HG03045 (cell line): Measurements from ENCODE around the gene SDHC.

Experiments
- ATAC-seq: cut with Tn5 transposase; IDR thresholded peaks from one replicate; pipeline ENCODE4 v1.9.1; 2021; ENCODE audit warnings: mild to moderate bottlenecking, moderate library complexity; ENCODE audit not compliant: unreplicated experiment

SDHC gene, protein sequence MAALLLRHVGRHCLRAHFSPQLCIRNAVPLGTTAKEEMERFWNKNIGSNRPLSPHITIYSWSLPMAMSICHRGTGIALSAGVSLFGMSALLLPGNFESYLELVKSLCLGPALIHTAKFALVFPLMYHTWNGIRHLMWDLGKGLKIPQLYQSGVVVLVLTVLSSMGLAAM

DNA sequence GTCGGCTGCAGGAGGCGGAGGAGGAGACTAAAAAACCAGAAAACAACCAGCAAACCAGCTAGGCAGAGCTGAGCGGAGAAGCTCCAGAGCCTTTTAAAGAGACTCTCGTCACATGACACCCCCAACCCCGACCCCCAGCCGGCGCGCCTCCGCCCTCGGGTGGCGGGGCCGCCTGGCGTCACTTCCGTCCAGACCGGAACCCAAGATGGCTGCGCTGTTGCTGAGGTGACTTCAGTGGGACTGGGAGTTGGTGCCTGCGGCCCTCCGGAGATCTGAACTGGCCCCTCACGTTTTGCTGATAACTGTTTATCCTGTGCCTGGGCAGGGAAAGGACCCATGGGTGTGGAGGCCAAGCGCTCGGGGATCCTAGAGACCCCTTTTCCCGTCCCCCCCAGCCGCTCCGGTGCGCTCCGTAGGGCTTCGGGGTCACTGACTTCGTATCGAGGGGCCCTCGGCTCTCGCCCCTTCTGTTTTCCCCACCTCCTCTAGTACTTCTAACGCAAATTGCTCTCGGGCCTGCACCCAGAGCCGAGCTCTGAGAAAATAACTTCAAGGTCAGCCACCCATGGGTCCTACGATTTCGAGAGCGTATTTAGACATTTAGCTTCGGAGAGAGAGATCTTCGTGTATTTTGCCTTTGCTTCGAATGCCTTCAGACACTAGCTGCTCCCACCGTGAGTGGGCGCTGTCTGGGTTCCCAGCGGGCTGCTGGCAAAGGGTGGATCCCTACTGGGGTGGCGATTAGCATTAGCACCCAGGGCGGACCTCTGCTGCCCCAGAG lies at the start of gene SDHC:
Gene SDHC, plus strand, starts transcription at position 181 of the 781 bp plus-strand sequence. Its CDS starts 25 bp downstream, at position 206.
- peak; percentile 93 for ATAC-seq

- no peak for ATAC-seq
Measured at GRCh38 chr1:161265305-161265704, 48.9 kb upstream of the SDHC start.

DNA sequence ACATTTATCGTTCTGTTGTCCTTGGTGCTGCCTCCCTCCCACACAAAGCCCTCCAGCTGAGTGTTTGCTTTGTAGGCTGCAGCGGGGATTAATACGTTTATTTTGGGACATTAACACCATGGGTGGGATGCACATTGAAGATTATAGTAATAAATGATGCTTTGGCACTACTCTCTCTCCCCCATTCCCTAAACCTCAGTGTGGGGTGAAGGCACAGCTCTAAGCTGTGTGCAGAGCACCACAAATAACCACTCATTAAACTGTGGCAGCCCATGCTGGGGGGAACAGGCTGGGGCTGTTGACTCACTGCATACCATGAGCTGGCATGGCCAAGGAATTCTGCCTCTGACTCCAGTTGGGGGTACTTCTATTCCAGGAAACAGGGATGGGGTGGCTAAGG lies 48.0 kb upstream of the SDHC start:
- ATAC-seq: no peak

DNA sequence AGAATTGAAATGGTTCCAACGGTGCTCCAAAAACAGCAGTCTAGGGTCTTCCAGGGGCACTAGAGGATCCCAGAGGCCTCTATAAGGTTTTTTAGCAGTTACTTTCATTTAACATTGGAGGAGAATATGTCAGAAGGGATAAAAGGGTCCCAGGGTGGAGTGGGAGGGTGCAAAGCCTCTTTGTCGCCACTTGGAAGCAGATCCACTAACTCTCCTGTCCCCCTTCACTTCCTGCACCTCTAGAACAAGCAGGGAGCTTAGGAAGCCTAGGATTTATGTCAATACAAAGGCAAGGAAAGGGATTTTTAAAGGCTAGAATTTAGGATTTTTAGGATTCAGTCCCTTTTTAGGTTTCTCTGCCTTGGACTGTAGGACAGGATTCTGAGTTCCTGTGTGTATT lies 47.3 kb upstream of the SDHC start:
- ATAC-seq: no peak

- no peak for ATAC-seq
Measured at GRCh38 chr1:161267321-161267720, 46.9 kb upstream of the SDHC start.

GRCh38 chr1:161273402-161273801 lies 40.8 kb upstream of the SDHC start:
- no peak for ATAC-seq

- no peak for ATAC-seq
Measured at GRCh38 chr1:161274874-161275273, 39.3 kb upstream of the SDHC start.

GRCh38 chr1:161282991-161283390 lies 31.2 kb upstream of the SDHC start:
- no peak for ATAC-seq

GRCh38 chr1:161285113-161285512 lies 29.1 kb upstream of the SDHC start:
- ATAC-seq: no peak

GRCh38 chr1:161285521-161285920 lies 28.7 kb upstream of the SDHC start:
- ATAC-seq: no peak

- no peak for ATAC-seq
Measured at GRCh38 chr1:161287482-161288054, 26.6 kb upstream of the SDHC start.

DNA sequence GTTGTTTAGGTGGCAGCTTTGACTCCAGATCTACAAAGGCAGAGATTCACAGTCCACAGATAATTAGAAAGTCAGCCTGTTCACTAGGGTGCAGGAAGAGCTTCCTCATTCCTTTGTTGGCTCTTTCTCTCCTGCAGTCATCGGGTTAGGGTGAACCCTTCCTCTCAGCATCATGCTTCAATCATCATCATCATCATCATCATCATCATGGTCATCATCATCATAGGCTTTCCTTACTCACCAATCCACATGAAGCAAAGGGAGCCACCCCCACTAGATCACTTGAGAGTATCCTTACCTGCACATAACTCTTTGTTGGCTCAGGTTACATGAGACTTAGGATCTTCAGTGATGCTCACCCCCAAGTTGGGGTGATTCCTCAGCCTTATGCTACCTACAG lies 23.4 kb upstream of the SDHC start:
- no peak for ATAC-seq

DNA sequence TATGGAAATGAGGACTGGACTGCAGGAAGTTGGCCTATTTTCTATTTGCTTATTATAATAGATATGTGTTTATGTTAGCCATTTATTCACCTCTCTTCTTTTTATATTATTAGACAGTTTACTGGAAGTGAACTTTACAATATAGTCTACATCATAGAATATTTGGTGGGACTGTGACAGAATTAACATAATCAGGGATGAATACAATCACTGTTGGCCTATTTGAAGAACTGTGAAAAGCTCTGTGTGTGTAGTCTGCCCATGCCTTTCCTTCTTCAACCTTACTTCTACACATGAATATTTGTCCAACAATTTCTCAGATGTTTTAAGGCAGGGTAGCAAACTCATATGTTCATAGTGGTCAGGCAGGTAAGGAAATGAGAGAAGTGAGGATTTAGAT lies 16.8 kb upstream of the SDHC start:
- no peak for ATAC-seq

GRCh38 chr1:161298116-161298515 lies 16.1 kb upstream of the SDHC start:
- ATAC-seq: no peak

GRCh38 chr1:161299347-161299746 lies 14.8 kb upstream of the SDHC start:
- ATAC-seq: no peak

DNA sequence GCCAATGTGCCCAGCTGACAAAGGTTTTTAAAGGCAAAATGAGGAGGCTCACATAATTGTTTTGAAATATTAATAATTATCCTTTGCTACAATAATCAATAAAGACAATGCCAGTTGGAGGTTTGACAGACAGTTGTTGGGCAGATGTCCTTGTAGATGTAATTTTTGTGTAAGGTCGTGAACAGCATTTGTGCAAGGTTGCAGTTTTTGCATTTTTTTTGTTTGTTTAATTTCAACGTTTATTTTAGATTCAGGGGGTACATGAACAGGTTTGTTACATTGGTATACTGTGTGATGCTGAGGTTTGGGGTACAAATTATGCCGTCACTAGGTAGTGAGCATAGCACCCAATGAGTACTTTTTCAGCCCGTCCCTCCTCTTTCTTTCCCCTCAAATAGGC lies 13.7 kb upstream of the SDHC start:
- no peak for ATAC-seq

DNA sequence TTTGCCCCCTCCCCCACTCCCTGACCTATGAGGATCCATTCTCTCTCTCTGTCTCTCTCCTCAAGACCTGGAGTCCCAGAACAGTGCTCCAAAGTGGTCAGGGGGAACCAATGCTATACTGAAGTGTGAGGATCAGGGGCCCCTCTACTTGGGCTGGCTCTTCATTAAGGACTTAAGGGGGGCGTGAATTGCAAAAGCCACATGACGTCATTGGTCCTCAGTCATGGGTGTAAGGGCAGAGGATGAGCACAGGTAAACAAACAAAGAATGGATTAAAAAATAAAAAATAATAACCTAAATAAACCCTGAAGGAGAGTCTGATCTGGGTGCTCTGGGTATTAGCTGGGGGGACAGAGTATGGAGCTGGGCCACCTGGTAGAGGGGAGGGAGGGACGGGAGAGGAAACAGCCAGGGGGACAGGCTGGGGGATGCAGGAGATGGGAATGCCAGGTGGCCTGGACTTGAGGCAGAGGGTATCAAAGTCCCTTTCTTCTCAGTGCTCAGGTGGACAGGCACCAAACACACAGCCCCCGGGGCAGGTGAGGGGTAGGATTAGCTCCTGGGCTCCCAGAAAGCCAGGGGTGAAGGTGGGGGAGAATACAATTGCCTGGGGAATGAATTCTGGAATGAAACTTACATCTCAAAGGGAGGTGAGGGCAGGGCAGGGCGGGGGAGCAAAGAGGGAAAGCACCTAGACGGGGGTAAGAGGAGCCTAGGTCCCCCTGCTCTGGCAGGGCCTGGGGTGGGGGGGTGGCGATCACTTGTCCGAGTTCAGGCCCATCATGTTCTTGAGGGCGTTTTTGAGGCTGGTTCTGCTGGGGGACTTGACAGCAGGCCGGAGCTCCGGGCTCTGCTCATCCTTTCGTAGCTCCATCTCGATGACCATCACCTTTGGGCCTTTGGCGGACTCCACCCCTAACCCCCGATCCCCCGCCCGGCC lies 9.0 kb upstream of the SDHC start:
- ATAC-seq: no peak

DNA sequence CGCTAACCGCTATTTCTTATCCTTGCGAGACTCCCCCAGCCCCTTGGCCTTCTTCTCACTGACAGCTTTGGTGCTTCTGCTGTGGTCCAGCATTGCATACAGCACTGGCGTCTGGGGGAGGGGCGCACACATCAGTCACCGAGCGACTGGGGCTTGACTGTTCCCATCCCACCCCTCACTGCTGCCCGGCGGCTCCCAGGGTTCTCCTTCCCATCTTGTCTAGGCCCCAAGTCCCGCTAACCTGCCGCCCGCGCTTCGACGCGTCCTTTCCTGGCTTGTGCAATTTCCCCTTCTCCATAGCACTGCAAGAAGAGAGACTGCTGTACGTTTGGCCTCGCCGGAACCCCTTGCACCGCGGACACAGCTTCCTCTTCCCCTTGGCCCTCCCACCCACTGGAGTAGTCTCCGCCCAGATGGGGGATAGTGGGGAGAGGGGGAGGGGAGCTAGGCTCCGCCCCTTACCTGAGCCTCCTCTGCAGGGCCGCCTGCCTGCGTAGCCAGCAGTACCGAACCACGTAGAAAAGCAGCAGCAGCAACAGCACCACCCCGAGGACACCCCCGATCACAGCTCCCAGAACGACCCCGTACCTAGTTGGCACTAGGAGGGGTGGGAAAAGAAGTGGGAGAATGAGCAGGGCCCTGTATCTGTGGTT lies 8.2 kb upstream of the SDHC start:
- ATAC-seq: peak; percentile 73

GRCh38 chr1:161307230-161307768 lies 6.9 kb upstream of the SDHC start:
- no peak for ATAC-seq

- ATAC-seq: no peak
Measured at GRCh38 chr1:161307892-161308638, 6.1 kb upstream of the SDHC start.
